Fibroblast of lung (primary cell): ENCODE data around the gene EWSR1.

Experiments used
- EZH2 ChIP-seq: IDR thresholded peaks from 2 replicates; pipeline ENCODE4 v1.5.1; 2012; ENCODE audit warnings: low read length, control low read depth, mild to moderate bottlenecking; ENCODE audit errors: missing control alignments
- TF ChIP-seq, protein P1 (sequence below), 2 donors: IDR thresholded peaks in 1 of 2; conservative IDR thresholded peaks in 1 of 2; 1 replicate in 1 of 2; 2 replicates in 1 of 2; pipeline ENCODE4 v1.5.1; 2011 to 2012; ENCODE audit warnings: low read length in 2 of 2, control low read depth in 1 of 2, inconsistent platforms in 1 of 2, low read depth in 1 of 2, mild to moderate bottlenecking in 1 of 2

DNA sequence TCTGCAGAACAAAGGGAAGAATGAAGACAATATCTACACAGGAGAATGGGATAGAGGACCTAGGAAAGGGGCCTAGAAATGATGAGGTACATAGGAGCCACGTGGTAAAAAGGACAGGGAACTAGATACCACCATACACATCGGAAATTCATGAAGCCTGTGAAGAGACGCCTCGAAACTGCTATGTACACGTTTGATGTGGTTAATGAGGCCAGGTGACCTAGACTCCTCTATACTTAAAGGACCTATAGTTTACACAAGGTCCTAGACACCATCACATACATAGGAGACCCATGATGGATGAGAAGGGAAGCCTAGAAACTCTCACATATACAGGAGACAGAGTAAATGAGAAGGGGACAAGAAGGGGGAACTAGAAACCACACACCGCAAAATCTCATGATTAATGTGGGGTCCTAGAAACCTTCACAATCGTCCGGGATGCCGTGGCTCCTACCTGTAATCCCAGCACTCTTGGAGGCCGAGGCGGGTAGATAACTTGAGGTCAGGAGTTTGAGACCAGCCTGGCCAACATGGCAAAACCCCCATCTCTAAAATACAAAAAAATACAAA, 24.1 kb upstream of the EWSR1 start:
- TF ChIP-seq, protein P1, sequence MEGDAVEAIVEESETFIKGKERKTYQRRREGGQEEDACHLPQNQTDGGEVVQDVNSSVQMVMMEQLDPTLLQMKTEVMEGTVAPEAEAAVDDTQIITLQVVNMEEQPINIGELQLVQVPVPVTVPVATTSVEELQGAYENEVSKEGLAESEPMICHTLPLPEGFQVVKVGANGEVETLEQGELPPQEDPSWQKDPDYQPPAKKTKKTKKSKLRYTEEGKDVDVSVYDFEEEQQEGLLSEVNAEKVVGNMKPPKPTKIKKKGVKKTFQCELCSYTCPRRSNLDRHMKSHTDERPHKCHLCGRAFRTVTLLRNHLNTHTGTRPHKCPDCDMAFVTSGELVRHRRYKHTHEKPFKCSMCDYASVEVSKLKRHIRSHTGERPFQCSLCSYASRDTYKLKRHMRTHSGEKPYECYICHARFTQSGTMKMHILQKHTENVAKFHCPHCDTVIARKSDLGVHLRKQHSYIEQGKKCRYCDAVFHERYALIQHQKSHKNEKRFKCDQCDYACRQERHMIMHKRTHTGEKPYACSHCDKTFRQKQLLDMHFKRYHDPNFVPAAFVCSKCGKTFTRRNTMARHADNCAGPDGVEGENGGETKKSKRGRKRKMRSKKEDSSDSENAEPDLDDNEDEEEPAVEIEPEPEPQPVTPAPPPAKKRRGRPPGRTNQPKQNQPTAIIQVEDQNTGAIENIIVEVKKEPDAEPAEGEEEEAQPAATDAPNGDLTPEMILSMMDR (conservative IDR thresholded peaks at IDR 0.05 in 1 of 2, IDR thresholded peaks at IDR 0.05 in 1 of 2; ENCODE audit: low read depth in 1 of 2, low read length in 2 of 2), result no peak
- TF ChIP-seq EZH2, result no peak
